NCI-H446 treated with DMSO at 0.1 percent for 48 hours (cell line): ENCODE results near the gene DCDC2C.
"Not testable (repeated sequence)": the region's sequence is repeated elsewhere in the genome, so short reads cannot be mapped to it uniquely, and the experiment has no call there.

ENCODE experiments used
- DNase-seq: peaks from one replicate; lab custom pipeline; 2025; lab: John Stamatoyannopoulos, UW

Gene DCDC2C

DNA sequence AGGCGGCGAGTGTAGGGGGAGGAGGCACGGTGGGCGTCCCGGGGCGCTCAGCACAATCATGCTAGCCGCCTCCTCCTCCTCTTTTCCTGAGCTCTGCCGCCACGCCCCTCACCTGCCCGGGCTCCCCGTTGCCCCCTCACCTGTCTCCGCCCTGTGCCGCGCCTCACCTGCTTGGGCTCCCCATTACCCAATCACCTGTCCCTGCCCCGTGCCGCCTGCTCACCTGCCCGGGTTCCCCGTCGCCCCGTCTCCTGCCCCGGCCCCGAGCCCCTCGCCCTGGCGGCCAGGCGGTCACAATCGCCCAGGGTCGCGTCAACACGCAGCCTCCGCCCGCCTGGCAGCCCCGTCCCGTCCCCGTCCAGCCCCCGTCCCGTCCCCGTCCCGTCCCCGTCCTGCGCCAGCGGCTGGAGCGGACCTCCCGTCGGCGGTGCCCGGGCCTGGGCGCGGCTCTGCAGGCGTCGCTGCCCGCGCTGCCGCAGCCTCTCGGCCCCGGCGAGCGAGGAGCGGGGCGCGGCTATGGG lies at the start of gene DCDC2C:
Gene DCDC2C, plus strand, starts transcription at position 340 of the 521 bp plus-strand sequence. Its CDS starts 177 bp downstream, at position 517.
- DNase-seq = no peak

DNA sequence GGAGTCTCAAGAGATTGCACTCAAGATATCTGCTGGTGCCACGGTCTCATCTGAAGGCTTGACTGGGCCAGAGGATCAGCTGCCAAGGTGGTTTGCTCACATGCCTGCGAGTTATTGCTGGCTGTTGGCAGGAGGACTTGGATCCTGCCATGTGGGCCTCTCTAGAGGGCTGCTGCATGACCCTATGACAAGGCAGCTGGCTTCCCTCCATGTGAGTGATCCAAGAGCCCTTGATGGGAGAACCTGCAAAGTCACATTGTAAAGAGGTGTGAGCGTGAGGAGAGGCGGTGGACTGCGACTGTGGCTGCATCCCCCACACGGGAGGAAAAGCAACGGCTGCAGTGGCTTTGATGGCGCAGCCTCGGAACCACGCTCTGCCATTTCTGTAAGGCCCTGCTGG lies 49.4 kb upstream of the DCDC2C start:
- DNase-seq = no peak

- DNase-seq = no peak
Observed at GRCh38 chr2:3654531-3655225, 48.7 kb upstream of the DCDC2C start.

DNA sequence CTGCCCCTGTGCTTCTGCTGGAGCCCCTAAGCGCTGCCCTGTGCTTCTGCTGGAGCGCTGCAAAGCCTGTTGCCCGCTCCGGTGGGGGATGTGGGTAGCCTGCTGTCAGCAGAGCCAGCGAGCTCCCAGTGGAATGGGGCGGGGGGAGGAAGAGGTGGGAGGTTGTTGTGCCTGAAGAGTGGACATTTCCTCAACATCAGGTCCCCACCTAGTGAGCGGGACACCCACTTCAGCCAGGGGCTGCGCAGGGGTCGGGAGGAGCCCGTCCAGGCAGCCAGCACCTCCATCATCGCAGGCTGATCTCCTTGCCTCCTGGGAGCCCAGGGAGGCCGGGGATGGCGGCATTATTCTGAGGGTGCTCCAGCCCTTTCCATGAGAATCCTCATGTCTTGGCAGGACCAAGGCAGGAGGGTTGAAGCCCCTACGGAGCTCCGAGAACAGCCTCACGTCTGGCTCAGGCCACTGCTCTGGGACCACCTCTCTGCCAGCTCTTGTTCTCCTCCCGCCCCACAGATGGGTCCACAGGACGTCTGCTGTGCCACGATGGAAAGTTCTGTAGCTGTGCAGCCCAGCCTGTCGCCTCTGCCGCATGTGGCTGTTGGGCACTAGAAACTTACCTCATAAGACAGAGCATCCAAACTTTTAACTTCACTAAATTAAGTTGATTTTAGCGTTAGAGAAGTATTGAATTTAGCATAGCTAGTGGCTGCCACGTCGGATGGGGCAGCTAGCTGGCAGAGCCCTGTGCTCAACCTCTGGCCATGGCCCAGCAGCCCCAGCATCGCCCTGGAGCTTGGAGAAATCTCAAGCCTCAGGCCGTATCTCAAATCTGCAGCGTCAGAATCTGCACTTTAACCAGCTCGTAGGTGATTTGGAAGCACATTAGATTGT lies 47.3 kb upstream of the DCDC2C start:
- DNase-seq = no peak

DNA sequence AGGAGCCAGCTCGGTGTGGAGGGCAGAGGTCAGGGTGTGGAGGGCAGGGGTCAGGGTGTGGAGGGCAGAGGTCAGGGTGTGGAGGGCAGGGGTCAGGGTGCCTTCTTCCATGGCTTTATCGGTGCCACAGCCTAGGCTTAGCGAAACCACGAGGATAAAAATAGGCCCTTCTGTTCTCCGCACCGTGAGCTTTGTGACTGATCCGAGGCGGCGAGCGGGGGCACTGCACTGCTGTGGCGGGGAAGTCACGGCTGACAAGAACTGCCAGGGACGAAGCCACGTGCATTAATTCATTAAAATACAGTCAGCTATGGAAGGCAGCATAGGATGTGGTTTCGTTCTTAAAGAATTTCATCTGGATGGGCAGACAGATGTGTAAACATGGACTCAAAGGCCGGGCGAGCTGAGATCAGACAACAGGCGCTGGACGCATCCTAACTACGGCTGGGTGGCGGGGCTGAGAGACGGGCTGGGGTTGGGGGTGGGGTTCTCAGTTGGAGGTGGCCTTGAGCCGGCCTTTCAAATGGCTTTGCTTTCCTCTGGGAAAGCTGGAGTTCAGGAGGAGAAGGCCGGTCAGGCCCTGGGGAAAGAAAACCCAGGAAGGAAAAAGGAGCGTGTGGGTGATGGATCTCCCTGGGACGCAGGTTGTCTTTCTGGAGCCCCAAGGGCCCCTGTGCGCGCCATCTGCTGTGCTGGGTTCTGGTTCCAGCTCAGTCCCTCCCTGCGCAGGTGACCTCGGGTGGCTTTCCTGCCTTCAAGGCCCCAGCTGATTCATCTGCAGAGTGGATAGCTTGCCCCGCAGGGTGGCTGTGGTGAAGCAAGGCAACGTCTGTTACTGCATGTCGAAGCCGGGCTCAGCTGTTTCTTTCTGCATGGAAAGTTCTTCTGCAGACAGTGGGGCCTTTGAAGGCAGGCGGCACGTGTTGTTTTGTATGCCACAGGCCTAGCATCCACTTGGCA lies 46.3 kb upstream of the DCDC2C start:
- no peak for DNase-seq

DNA sequence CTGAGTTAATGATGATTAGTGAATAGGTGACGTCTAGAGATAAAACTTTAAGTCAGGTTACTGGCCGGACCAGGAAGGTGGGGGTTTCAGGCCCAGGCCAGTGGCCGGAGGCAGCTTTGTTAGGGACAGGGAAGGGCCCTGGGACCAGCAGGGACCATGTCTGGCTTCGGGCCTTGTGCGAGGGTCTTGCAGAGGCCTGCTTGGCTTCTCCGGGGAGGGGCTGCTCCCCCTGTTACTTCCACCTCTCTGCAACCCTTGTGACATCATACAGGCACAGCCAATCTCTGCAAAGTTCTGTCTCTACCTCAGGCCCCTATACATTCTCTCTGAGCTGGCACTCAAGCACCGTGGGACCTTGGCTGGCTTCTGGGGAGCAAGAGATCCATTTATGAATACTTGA lies 45.5 kb upstream of the DCDC2C start, which contains the start of gene ALLC:
Gene ALLC, plus strand, starts transcription at position 320 of the 400 bp plus-strand sequence. CDS start 12,958 bp downstream, outside the sequence.
- no peak for DNase-seq

- DNase-seq = no peak
Observed at GRCh38 chr2:3659447-3660432, 43.6 kb upstream of the DCDC2C start.

- not testable (repeated sequence) for DNase-seq
Observed at GRCh38 chr2:3660640-3661039, 42.7 kb upstream of the DCDC2C start.

- DNase-seq = no peak
Observed at GRCh38 chr2:3661149-3661660, 42.2 kb upstream of the DCDC2C start.

GRCh38 chr2:3662239-3662638 lies 41.1 kb upstream of the DCDC2C start:
- no peak for DNase-seq

- no peak for DNase-seq
Observed at GRCh38 chr2:3664118-3664517, 39.3 kb upstream of the DCDC2C start.

GRCh38 chr2:3664925-3665324 lies 38.5 kb upstream of the DCDC2C start:
- no peak for DNase-seq

DNA sequence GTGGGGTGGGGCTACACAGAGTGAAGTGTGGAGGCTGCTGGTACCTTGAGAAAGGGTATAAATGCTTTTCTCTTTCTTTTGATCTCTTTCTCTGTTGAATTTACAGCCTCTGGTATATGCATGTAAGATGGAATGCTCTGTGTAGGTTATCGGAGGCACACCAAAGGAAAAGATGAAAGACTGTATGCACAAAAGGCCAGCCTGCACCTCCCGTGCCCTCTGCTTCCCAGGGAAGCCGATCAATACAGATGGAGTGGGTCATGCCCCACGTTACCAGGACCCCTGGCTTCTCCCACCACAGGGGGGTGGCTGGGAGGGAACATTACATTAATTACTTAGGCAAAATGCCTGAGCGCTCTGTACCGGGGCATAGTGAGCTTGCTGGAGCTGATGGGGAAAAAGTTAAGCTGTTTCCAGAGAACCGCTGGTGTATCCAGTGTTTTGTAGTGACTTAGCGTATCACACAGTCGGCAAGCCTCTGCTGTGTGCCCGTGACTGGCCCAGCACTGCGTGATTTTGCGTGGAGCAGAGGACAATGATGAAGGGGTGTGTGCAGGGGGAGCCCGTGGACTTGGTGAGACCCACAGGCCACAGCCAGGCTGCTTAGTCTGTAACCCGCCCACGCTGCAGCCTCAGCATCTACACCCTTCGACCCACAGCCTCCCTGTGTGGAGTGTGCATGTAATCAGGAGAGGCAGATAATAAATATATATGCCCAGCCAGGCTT lies 37.3 kb upstream of the DCDC2C start:
- no peak for DNase-seq

GRCh38 chr2:3666613-3666975 lies 36.8 kb upstream of the DCDC2C start:
- no peak for DNase-seq

DNA sequence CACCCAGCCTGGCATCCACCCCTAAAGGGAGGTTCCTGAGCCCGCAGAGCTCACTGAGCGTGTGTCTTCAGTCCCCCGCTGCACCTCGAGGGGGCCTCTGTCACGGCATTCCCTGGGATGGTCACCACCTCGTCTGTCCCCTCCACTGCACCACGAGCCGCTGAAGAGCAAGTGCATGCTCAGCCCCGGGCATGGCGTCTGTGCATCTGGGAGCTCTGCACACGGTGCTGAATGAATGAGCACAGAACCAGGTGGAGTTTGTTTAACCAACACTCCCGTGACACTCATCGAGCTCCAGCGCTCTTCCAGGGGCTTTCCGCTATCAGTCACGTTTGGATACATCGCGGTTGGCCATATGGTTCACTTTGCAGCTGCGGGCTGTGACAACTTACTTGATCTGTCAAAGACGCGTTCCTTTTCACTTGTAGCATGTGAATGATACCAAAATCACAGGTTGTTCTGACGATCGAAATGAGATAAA lies 36.2 kb upstream of the DCDC2C start:
- no peak for DNase-seq

GRCh38 chr2:3669656-3670055 lies 33.7 kb upstream of the DCDC2C start:
- no peak for DNase-seq

GRCh38 chr2:3670376-3670775 lies 33.0 kb upstream of the DCDC2C start:
- no peak for DNase-seq

DNA sequence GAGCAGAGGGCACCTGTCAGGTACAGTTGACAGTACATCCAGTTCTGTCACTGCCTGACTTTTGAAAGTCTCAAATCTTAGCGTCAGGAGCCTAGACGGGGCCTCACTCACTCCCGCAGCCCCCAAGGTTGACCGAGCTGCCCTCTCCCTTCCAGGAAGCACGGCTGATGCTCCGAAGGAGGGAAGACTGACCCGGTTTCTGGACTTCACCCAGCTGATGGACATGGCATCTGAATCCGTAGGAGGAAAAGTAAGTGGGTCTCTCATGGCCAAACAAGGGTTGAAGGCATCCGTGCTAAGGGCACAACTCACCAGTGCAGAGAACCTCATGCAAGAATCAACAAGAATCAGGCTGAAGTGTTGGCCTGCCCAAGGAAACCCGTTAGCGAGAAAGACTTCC lies 32.4 kb upstream of the DCDC2C start:
- no peak for DNase-seq

DNA sequence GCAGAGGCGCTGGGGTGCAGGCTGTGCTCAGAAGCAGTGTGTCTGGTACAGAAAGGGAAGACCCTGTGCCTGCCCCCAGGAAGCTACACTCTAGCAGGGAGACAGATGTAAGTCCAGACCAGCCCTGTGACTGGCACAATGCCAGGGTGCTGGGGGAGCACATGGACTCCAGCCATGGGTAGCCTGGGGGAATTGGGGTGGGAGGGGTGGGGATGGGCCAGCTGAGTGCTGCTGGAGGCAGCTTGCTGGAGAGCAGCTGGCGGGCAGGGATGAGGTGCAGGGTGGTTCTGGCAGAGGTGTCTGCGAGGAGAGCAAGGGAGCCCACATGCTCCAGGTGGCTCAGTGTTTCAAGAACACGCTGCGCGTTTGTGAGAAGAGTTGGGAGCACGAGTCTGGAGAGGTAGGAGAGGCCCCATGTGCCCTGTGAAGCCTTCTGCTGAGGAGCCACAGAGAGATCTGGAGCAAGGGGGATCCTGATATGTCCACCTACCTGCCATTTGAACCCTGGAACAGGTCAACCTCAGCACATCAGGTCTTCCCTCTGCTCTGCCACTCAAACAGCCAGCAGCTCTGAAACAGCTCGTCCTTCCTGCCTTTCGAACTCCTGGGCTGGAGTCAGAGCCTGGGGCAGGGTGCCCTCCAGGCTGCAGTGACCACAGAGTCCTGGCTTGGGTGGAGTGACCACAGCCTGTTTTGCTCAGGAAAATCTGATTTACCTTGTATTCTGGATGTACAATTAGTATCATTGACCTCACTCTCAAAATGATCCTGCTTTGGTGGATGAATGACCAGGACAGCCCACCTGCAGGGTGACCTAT lies 30.3 kb upstream of the DCDC2C start:
- DNase-seq = no peak
